ENCODE data around the gene NTM.

NTM gene

DNA sequence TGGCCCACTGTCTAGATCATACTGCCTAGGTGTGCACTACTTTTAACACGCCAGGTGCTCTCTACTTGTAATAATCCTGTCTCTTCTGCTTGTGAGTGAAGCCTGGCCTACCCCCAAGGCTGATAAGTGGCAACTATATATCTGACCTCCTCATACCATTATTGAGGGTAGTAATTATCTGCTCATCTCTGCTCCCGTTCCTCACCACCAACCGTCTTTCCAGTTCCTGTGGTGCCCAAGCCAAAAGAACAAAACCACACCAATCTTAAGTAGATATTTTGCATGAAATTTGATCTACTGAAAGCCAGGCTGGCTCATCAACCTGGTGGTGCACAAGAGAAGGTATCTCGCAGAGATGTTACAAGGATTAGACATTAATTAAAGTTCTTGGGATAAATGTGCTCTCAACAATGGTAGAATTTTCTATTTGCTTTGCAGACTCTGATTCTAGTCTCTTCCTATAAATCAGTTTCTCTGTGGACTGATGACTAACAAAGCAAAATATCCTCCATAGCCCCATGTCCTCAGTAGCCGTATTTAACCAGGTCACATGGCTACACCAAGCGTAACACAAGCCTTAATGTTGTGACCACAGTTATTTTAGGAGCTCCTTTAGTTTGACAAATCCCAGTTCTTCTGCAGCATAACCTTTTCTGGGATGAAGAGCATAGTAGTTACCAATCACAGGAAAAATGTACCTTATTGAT, 267.2 kb downstream of the NTM start:
- no peak for DNase-seq

DNA sequence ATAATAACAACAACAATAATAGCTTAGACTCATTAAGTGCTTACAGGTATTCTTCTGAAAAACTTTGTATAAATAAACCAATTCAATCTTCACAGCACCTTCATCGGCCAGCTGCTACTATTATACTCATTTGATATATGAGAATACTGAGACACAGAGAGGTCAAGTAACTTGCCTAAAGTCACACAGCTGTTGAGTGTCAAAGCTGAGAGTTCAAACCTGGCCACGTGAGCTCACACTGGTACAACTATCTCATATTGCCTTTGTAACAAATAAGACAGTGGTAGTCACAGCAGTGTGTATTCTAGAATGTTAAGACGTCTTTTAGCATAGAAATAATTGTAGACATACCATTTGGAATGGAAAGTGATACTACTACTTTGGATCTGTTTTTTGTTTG, 268.5 kb downstream of the NTM start:
- DNase-seq, result no peak

DNA sequence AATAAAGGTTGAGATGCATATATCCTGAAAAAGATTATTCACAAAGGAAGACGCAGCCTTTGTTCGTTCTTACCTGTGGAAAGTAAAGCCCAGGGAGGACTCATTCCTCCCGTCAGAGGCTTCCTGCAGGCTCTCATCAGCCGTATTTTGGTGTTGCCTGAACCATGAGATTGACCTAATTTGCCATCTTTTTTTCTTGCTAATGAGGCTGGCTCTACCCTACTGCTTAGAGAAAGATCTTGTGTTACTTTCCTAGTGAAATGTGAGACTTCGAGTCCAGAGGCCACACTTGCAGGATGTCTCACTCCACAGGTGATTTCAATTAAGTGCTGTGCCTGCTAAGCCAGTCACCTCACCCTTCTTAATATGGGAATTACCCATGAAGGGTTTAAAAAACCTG, 269.9 kb downstream of the NTM start:
- no peak for DNase-seq

DNA sequence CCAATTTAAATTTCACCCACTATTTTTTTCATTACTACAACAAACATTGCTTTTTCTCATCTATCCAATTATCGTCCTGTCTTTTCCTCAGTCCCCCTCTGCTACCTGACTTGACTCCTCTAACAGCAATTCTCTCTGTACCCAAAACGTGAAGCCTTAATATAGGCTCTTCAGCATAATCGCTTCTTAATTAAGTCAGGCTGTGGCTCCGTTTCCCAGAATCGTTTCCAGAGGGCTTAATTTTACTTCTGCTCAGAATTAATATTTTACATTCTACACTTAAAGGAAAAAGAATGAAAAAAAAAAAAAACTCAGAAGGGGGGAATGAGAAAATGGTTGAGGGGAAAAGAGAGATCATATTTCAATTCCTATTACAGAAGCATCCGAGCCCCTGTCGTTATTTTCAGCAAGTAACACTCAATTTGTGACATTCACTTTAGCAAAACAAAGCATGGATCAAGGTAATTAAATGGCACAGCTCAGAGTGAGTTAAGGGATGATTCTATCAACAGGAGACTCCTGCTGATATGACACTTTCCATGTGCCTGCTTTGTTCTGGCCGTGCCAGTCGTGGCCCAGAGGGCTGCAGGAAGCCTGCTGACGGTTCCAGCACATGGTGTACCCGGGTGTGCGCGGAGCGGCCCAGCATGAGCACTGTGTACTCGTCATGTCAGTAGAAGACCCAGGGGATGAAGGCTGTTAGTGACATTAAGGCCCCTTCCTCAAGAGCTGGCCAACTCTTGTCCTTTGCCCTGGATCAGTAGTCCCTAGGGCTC, 272.5 kb downstream of the NTM start:
- DNase-seq, result peak in 2 of 51 donors; percentile 22 to 26

DNA sequence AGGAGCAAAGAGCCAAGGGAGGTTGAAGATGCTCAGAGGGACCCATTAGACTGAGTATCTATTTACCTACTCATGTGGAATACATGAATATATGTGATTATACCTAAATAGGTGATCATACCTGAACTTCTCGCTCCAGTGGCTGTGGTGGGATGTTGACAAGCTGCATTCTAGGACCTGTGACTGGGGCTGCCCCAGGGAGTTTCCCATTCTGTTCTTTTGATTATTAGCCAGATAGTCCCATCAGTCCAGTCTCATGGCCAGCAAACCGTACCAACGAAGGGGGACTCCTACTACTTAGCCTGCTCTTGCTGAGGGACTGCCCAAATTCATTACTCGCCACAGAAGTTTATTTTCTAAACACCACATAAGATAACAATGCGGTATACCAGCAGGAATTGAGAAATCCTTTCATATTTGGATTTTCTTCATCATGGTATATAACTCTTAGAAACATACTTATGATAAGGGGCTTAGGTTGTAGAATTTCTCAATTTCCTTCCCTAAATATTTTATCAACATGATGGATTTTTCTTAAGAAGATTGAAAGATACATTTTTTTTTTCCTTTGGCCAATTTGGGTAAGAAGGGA, 273.9 kb downstream of the NTM start:
- DNase-seq, result no peak

DNA sequence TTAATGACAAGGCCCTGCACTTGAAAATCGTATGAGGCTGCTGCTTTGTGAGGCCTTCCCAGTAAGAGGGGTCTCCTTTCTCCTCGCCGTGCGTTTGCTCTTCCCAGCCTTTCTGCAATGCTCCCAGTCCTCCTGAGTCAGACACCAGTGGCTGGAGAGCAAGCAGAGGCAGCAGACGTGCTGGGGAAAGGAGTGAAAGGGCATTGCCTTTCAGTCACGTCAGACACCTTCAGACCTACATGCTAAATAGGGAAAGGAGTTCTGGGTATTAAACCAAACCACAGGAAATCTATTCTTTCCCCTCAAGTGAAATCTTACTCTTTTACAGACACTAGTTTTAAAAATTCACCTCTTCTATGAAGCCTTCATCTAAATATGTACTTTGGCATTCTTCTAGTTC, 274.8 kb downstream of the NTM start:
- DNase-seq, result no peak

DNA sequence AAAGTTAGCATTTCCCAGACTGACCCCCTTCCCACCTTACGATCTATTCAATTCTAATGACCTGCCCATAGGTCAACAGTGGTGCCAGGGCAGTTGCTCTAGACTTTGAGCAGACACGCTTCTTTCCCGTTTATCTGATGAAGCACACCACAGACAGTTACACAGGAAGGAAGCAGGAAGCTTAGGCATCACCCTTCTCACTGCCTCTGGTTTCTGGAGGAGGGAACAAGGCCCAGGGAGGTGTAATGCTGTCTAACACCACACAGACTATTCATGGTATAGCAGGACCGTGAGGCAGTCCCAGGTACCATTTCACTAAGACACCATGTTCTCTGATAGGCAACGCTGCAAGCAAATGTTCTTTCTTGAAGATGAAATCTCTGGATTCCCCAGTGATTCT, 279.4 kb downstream of the NTM start:
- DNase-seq, result no peak

DNA sequence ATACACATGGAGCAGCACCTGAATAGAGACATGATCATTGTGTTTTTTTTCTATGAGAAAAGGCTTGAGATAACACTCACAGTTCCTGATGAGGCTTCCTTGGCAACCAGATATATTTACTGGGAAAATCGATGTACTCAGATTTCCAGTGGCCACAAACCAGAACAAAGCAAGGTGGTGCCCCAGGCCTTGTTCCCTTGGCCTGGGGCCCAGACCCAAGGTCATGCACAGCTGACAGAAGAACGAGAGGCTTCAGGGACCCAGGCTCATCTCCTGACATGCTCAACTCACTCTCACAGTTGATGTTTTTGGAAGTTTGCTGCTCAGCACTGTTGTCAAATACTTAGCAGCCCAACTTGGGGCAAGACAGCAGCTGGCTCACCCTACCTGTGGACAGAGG, 281.8 kb downstream of the NTM start:
- no peak for DNase-seq

DNA sequence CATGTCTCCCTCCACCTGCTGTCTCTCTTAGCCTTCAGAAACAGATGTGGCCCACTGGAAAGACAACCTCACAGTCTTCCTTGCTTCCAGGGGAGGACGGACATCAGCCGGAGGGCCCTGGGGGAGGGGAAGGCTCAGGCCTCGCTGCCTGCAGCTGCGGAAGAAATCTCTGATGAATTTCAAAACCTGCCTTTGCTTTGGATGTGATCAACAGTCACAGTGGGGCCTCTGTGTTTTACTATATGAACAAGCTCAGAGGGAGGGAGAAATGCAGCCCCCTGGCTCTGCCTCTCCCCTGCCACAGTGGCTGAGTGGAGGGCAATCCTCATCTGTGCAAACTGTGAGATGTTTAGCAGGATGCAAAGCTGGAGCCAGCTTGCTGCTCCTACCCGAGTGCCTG, 282.8 kb downstream of the NTM start:
- peak in 4 of 51 donors; percentile 24 to 42 (median 31) for DNase-seq

DNA sequence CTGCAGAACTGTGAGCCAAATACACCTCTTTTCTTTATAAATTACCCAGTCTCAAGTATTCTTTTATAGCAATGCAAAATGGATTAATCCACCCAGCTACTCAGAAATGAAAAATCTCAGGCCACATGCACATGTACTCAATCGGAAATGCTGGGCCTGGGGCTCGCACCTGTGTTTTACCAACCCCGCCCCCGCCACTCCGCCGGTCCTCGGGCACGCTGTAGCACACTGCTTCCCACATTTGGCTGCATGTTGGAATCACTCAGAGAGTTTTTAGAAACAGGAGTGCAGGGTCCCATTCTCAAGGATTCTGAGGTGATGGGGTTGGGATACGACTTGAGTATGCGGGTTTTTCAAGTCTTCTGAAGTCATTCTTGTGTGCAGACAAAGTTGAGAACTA, 284.4 kb downstream of the NTM start:
- no peak for DNase-seq

DNA sequence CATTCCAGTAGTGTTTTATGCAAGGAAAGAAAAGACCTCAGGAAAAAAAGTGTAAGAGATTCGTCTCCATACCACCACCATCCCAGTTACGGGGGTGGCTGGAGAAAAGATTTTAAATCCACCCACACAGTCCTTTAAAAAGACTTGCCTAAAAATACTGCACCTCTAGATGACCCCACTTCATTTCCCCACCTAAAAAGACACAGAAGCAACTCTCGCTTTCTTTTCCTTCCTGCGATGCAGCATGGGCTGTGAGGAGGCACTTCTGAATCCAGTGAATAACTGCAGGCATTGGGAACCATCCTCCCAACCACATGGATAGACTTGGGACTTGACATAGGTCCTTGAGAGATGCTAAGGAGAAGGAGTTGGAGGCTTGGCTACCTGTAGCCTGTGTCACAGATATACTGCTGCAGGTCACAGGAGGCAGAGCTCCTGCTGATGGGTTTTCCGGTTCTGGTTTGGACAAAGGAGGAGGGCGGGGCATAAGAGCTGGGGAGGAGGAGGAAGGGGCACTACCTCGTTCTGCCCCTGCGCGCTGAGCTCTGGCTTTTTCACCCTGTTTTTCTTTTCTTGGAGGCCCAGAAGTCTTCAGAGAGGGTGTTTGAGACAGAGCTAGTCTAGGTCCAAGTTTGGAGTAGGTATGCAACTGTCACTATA, 285.9 kb downstream of the NTM start:
- DNase-seq, result no peak

DNA sequence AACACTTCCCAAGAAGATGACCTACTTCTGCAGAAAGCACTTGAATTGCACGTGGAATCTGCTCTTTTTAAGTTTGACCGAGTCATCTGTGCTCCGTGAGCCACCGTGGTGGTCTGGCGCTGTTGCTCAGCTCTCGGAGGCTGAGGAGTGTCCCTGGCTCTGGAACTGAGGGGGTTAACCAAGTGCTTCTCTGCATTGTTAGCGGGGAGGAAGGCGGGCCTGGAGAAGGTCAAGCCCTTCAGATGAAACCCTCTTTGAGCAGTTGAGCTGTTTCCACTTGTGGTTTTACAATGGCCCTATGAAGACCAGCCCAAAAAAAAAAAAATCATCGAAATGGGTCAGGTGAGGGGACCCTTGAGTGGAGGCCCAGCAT, 286.4 kb downstream of the NTM start:
- DNase-seq, result no peak

DNA sequence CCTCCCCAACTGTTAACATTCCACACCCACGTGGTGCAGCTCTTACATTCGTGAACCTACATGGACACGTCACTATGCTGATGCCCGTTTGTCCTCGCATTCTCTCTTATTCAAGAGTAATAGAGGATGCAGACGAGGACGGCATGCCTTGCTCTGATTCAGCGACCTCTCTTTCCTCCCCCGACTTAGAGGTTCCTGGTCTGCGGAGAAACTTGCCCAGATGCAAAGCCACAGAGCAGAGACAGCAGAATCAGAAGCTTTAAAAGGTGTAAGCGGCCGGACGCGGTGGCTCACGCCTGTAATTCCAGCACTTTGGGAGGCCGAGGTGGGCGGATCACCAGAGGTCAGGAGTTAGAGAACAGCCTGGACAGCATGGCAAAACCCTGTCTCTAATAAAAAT, 288.0 kb downstream of the NTM start:
- no peak for DNase-seq

DNA sequence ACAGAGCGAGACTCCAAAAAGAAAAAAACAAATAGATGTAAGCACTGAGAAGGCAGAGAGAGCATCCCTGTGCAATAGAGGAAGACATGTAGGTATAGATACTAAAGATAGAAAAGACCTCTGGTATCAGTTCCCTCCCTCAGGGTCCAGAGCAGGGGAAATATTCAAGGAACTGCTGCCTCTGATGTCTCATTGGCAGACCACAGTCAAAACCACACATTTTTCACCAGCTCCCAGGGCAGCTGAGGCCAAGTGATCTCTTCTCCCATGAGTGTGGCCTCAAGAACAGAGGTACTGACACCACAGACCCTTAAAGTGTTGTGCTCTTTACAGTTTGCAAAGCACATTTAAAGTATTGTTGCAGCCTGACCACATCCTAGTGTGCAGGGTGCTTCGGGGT, 288.5 kb downstream of the NTM start:
- no peak for DNase-seq

DNA sequence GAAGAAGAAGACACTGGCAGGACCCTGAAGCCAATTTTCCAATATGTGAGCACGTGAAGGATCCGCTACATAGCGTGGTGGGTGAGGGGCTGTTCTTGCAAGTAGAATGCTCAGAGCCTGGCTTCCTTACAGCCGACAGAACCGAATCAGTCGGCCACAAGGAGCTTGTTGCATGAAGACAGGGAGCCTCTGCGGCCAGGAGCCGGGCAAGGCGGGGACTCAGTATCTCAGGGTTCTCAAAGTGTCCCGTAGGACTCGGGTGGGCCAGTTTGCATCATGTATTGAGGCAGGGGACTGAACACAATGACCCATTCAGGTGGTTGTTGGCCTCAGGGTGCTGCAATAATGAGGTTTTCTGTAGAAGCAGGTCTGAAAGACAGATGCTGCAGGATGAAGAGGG, 289.5 kb downstream of the NTM start:
- peak in 1 of 51 donors; percentile 28 for DNase-seq

DNA sequence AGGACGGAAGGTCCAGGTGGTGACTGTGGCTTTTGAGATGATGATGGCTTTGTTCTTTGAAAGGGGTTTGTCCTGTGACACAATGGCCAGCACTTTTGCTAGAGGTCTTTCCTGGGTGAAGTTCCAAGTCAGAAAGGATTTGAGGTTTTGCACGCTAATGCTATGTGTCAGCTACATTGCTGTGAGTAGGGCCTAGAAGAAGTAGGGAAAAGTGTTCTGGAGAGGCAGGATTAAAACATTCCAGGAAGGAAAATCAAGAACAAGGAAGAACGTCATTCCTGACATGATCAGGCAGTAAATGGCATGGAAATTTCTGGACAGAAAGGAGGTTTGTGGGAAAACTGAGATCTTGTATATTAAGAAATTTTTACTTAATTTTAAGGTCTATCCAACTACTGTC, 290.7 kb downstream of the NTM start:
- no peak for DNase-seq

DNA sequence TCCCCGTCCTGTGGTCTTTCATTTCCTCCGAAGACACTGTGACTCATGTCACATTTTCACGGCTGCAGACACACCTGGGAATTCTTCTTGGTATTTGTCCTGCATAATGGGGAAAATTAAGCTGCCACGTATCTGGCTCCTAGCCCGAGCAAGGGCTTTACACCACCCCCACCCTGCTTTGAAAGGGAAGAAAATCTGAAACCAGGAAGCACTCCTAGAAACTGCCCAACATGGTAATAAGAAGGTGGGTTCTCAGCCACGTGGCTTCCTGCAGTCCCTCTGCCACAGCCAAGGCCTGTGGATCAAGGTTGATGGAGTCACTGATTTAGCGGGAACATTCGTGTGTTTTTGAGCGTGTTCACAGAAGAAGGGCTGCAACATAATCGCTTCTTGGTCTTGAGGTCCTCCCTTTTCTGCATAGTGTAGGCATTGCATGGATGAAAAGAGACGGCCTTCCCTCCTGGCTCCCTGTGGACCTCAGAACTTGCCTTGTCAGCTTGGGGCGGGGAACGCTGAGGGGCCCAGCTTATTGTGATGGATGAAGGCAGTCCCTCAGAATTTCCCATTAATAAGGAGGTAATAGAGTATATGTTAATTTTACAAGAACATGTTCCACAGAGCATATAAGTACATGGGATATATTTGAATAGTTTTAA, 292.0 kb downstream of the NTM start:
- peak in 3 of 51 donors; percentile 22 to 62 (median 30) for DNase-seq

DNA sequence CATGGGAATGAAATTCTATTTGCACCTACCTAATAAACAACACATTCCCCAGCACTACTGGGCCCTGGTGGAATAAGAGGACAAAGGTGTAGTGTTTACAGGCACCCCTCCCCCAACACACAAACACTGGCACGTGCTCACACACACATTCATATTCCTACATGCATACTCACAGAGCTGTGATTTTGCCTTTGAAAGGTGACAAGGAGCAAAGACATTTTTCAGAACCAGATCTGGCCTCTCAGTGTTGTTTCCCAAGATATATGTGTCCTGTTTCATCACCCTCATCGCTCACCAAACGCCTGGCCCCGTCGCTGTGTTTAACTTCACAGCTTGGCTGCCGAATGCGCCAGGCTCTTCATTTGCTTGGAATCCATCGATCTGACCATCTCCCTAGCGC, 292.6 kb downstream of the NTM start:
- no peak for DNase-seq

DNA sequence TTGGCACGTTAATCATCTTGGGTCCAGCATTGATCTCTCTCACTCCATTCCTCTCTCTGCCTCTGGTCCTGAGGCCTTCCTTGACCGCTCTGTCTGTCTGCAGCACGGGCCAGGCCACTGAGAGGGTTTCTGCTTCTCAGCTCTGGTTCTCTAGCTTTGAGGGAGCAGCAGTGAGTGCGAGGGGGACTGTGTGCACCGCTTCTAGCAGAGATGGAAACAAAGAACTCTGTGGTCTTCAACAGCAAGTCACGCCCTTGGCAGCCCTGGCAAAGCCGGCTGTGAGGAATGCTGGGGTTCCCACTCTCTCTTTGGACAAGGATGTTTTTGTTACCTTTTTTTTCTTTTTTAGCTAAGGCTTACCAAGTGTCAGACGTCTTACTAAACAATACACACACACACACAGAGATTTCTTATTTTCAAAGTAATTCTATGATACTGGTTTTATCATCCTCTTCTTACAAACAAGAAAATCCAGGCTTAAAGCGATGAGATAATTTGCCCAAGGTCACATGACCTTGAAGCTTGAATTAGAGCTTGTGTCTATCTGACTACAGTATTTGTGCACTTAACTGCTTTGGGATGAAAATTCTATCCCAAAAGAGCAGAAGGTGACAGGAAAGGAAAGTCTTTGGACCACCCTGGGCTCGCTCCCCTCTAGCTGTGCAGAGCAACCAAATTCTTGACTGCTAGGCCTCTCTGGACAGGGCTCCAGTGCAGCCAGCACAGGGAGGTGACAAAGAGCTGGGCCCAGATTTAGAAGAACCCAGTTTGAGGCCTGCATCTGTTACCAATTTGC, 293.2 kb downstream of the NTM start:
- DNase-seq, result peak in 38 of 51 donors; percentile 25 to 85 (median 62)

DNA sequence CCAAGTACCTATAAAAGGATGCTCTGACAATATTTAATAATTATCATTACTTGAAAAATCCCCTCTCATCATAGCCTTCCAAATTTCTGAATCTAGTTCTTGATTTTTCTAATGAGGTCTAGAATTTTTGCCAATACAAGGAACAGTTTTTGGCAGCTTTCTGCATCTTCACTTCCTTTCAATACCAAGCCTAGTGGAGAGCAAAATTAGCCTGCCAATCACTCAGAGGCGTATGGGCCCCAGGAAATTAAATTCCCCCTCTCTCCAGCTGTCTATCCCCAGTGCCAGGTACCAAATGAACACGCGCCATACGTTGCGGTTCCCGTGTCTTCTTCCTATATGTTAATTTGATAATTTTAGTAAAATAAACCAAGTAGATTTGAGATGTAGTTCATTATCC, 293.9 kb downstream of the NTM start:
- no peak for DNase-seq

DNA sequence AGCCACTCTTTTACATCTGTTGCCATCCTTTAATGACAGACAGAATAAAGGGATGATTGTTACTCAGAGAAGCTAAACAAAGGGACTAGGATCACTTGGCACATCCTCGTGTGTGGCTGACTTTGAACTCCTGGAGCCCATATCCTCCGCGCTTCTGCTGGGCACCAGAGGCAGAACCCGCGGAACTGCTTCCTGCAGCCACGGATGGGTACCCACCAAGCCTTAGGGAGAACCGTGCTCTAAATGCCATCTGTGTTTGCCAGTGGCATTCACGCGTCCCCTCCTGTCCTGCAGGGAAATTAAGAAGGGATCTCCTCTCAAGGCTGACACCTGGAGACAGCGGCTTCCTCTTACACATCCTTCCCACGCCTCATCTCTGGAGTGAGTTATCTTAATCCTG, 294.4 kb downstream of the NTM start:
- peak in 21 of 51 donors; percentile 24 to 83 (median 45) for DNase-seq
